Measurements from ENCODE around the gene THAP3.
A peak's percentile ranks its signal among the peaks of the same experiment; 100 is the strongest.

Gene THAP3

DNA sequence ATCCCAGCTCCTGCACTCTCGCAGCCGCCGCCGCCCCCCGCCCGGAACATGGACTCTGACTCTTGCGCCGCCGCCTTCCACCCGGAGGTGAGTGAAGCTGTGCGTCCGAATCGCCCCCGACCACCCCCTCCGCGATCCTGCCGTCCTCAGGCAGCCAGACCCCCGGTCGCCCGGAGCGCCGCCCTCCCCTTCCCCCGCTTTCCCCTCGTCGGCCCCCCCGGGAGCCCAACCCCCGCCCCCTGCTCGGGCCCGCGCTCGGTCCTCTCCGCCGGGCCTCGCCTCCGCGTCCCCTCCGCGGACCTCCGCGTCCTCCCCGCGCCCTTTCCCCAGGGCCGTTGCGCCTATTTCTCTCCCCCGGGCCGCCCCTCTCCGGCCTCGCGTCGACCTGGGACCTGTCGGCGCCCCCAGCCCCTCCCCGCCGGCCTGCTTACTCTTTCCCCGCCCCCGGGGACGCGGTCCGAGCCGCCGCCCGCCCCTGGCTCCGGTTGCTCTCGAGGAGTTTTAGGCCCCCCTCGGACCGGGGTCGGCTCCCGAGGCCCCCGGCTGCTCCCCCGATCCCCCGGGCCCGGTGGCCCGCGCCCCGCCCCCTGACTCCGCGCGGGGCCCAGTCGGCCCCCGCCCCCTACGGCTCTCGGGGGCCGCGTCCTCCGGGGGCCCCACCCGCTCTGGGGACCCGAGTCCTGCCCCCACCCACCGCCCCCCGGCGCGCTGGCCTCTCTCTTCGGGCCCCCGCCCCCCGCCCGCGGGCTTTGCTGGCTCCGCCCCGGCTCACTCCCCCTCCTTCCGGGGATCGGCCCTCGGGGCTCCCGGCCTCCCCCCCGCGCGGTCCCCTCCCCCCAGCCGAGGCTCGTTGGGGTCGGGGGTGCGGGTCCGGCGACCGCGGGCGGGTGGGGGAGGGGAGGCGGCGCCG lies 10.4 kb upstream of the THAP3 start:
- TF ChIP-seq, protein P1, sequence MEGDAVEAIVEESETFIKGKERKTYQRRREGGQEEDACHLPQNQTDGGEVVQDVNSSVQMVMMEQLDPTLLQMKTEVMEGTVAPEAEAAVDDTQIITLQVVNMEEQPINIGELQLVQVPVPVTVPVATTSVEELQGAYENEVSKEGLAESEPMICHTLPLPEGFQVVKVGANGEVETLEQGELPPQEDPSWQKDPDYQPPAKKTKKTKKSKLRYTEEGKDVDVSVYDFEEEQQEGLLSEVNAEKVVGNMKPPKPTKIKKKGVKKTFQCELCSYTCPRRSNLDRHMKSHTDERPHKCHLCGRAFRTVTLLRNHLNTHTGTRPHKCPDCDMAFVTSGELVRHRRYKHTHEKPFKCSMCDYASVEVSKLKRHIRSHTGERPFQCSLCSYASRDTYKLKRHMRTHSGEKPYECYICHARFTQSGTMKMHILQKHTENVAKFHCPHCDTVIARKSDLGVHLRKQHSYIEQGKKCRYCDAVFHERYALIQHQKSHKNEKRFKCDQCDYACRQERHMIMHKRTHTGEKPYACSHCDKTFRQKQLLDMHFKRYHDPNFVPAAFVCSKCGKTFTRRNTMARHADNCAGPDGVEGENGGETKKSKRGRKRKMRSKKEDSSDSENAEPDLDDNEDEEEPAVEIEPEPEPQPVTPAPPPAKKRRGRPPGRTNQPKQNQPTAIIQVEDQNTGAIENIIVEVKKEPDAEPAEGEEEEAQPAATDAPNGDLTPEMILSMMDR (IDR thresholded peaks at IDR 0.05; ENCODE audit: insufficient read depth, missing control alignments) = no peak
- DNase-seq (ENCODE audit: insufficient read length, low spot score) (peak; percentile 50), FAIRE-seq (no peak)

DNA sequence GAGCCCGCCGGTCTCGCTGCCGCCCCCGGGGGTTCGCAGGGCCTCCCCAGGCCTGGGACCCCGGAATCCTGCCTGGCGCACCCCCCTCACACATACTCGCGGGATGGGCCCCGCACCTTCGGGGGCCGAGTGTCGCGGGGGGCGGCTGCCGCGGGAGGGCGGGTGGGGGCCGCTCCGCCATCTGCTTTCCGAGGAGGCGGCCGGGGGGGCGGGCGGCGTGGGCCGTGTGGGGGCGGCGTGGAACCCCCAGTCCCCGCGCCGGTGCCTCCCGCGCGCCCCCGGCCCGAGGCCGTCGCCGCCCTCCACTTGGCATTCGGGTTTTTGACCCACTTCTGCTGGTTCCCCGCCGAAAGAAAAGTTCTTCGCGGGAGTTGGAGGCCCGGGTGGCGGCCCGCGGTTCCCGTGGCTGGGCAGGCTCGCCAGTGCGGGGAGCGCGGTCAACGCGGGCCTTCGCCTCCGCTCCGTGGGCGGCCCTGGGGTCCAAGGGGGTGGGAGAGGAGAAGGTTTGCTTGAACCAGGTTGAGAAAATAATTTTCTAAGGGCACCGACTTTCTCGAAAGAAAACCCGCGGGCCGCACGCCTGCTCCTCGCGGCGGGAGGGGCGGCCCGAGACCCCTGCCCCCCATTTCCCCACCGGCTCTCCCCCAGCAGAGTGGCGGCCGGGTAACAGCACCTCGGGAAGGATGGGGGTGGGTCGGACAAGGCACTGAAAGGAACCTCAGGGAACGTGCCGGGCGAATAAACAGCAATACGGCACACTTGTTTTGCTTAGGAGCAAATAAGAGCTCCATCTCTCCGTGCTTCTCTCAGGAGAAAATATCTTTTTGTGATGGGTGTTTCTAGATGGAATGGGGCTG lies 9.5 kb upstream of the THAP3 start:
- DNase-seq (ENCODE audit: insufficient read length, low spot score) (no peak), FAIRE-seq (no peak)
- TF ChIP-seq, protein P1 (IDR thresholded peaks at IDR 0.05; ENCODE audit: insufficient read depth, missing control alignments) = no peak

DNA sequence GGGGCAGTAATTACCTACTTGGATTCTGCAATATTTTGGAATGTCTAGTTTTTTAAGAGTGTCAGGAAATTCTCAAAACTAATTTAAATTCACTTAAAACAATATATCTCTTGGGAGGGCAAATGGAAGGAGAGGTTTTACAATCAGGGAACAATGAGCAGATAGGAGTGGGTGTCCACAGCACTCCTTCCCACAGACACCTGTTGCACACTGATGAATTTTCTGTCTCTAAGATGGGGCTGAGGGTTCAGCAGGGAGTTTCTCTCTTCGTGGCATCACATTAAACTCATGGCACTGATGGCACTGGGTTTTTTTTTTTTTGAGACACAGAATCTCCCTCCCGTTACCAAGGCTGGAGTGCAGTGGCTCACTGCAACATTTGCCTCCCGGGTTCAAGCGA lies 5.6 kb upstream of the THAP3 start:
- FAIRE-seq = no peak

DNA sequence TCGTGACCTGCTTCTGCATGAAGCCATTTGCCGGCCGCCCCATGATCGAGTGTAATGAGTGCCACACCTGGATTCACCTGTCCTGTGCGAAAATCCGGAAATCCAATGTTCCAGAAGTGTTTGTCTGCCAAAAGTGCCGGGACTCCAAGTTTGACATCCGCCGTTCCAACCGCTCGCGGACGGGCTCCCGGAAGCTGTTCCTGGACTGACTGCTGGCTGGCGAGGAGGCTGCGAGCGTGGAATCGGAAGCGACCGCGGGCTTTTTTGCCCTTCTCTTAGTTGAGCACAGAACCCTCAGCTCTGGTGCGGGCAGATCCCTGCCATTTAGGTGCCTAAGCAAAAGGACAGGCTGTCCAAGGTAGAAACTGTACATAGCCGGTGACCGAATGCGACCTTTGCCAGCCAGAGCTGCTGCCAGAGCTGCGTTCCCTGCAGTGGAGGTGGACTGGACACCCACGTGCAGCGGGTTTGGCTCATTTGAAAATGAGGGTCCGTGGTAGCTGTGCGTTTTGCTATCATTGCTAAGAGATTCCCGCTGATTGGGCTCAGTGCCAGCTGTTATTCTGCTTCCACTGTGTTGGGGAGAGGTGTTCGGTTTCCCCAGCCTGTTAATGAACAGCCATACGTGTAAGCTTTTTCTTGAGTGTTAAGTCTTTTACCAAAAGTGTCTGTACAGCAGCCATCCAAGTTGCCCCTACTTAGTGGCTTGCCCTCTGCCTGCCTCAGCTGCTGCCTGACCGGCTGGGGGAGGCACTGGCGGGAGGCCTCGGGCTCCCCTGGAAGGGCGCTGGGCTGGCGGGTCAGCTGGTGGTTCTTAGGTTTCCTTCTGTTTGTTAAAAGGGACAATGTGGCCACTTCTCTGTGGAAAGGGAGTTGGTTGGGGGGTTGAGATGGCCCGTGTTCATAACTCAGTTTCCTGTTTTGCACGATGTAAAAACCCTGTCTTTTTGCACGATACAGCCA lies 3.0 kb upstream of the THAP3 start:
- TF ChIP-seq, protein P1 (IDR thresholded peaks at IDR 0.05; ENCODE audit: insufficient read depth, missing control alignments) = no peak
- DNase-seq (ENCODE audit: insufficient read length, low spot score) = no peak
- no peak for FAIRE-seq

More for the DNA sequence above, 5.6 kb upstream of the THAP3 start:
- DNase-seq (ENCODE audit: insufficient read length, low spot score) = no peak
- TF ChIP-seq, protein P1 (IDR thresholded peaks at IDR 0.05; ENCODE audit: insufficient read depth, missing control alignments) = no peak

DNA sequence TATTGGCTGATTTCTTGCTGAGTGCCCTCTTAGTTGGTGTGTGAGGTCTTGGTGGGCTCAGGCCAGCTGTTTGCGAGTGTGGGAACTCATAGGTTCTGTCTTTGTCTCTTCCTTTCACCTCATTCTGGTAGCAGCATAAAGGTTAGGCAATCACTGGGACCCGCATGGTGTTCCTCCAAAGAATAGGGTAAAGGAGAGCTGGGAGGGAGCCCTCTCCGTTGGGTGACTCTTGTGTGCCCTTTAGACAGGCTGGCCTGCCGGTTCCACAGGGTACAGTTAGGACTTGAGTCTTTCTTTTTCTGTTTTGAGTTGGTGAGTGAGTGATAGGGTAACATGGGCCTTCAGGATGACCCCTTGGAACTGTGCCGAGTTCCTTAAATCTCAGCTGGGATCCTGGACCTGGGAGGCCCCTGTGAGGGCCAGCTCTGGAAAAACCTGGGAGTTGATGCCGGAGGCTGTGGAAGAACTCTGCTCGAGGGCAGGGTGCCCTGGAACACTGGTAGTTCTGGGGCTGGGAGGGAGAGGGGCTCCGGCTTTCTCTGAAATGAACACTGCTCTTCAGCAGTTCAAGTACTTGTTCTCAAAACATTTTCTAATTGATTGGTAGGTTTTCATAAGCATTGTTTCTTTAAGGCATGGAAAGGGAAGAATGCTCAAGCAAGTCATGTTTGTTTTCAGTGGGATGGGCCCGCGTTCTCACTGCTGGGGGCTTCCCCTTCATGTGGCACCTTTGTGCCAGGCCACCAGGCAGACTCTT lies 2.1 kb upstream of the THAP3 start:
- TF ChIP-seq, protein P1 (IDR thresholded peaks at IDR 0.05; ENCODE audit: insufficient read depth, missing control alignments) = no peak
- DNase-seq (ENCODE audit: insufficient read length, low spot score) (no peak), FAIRE-seq (no peak)
